Naive thymus-derived CD4-positive, alpha-beta T cell (primary cell): ENCODE data around the gene LYG2. TPM values are rescaled to one million over a fixed set of nuclear protein-coding genes. Genes with fewer than 3 reads are reported as not detected.
A peak's percentile ranks its signal among the peaks of the same experiment; 100 is the strongest.
"Not testable (repeated sequence)": the region's sequence is repeated elsewhere in the genome, so short reads cannot be mapped to it uniquely, and the experiment has no call there.

ENCODE experiments used
- ATAC-seq: fragments of 150-1000 bp; cut with Tn5 transposase; 2 replicates; pipeline ENCODE4 v1.10.0; 2021; ENCODE audit warnings: mild to moderate bottlenecking, moderate library complexity
- CTCF ChIA-PET: fragments of 350-600 bp; sonication (Branson Sonifier 250); formaldehyde crosslinking; loops from one replicate; lab custom pipeline; 2021; ENCODE audit warnings: antibody characterized with exemption; lab: Charles Lee
- POLR2A ChIA-PET: fragments of 350-600 bp; sonication (Branson Sonifier 250); formaldehyde crosslinking; loops from one replicate; lab custom pipeline; 2021; ENCODE audit warnings: antibody characterized with exemption, inconsistent platforms; lab: Charles Lee
- DNase-seq, 9 donors: peaks; one replicate each; pipeline versions ENCODE4 v3.0.0 to v3.0.0-alpha.2; 2020 to 2022; ENCODE audit warnings: mixed read lengths in 1 of 9
- H3K27ac ChIP-seq: one replicate; pipeline ENCODE4 v1.7.0; 2013; ENCODE audit warnings: mild to moderate bottlenecking, low read depth, low read length, moderate library complexity
- H3K27me3 ChIP-seq, 2 donors: one replicate each; pipeline ENCODE4 v1.7.0; 2013; ENCODE audit warnings: low read length in 2 of 2, mild to moderate bottlenecking in 2 of 2, moderate library complexity in 2 of 2; ENCODE audit not compliant: control insufficient read depth in 2 of 2, insufficient read depth in 2 of 2
- H3K36me3 ChIP-seq, 3 experiments: 1 replicate in 2 of 3; 2 replicates in 1 of 3; pipeline ENCODE4 v1.7.0; 2013; ENCODE audit warnings: low read length in 3 of 3, mild to moderate bottlenecking in 3 of 3, moderate library complexity in 1 of 3; ENCODE audit not compliant: insufficient read depth in 3 of 3, control insufficient read depth in 2 of 3
- H3K4me1 ChIP-seq, 2 donors: one replicate each; pipeline ENCODE4 v1.7.0; 2013; ENCODE audit warnings: low read length in 2 of 2, mild to moderate bottlenecking in 2 of 2, moderate library complexity in 1 of 2; ENCODE audit not compliant: control insufficient read depth in 2 of 2, insufficient read depth in 2 of 2
- H3K4me3 ChIP-seq: 2 replicates; pipeline ENCODE4 v1.7.0; 2013; ENCODE audit warnings: mild to moderate bottlenecking, low read length
- H3K9me3 ChIP-seq, 3 experiments: 1 replicate in 2 of 3; 2 replicates in 1 of 3; pipeline ENCODE4 v1.7.0; 2013; ENCODE audit warnings: low read length in 3 of 3; ENCODE audit not compliant: control insufficient read depth in 2 of 3
- H3K27ac Mint-ChIP-seq, 9 donors: one replicate each; pipeline ENCODE4 v1.8.0; 2020 to 2022; ENCODE audit warnings: mixed read lengths in 9 of 9, mild to moderate bottlenecking in 8 of 9, moderate library complexity in 5 of 9, inconsistent platforms in 2 of 9
- H3K27me3 Mint-ChIP-seq, 5 donors: one replicate each; pipeline ENCODE4 v1.8.0; 2021 to 2022; ENCODE audit warnings: mixed read lengths in 5 of 5, mild to moderate bottlenecking in 1 of 5
- H3K36me3 Mint-ChIP-seq, 5 donors: one replicate each; pipeline ENCODE4 v1.8.0; 2020 to 2022; ENCODE audit warnings: mixed read lengths in 5 of 5, mild to moderate bottlenecking in 3 of 5, inconsistent platforms in 1 of 5
- H3K4me1 Mint-ChIP-seq, 7 donors: one replicate each; pipeline ENCODE4 v1.8.0; 2020 to 2022; ENCODE audit warnings: mixed read lengths in 7 of 7, mild to moderate bottlenecking in 3 of 7, inconsistent platforms in 1 of 7
- H3K4me3 Mint-ChIP-seq, 10 donors: one replicate each; pipeline ENCODE4 v1.8.0; 2020 to 2022; ENCODE audit warnings: mild to moderate bottlenecking in 10 of 10, mixed read lengths in 10 of 10, moderate library complexity in 6 of 10, inconsistent platforms in 2 of 10
- H3K9me3 Mint-ChIP-seq, 11 donors: one replicate each; pipeline ENCODE4 v1.8.0; 2020 to 2022; ENCODE audit warnings: mixed read lengths in 11 of 11, mild to moderate bottlenecking in 4 of 11, inconsistent platforms in 1 of 11, moderate library complexity in 1 of 11
- intact Hi-C, 2 donors: fragments of 100-400 bp; cut with micrococcal nuclease; formaldehyde crosslinking; loops; one replicate each; pipeline ENCODE4 v1.15.1; 2023
- polyA plus RNA-seq, 2 donors: library from polyadenylated mRNA; unstranded; fragments of 300-500 nt; fragmentation: Illumina TruSeq; gene quantifications; one replicate each; pipeline ENCODE4 v1.2.3, GENCODE V29; 2021
- total RNA-seq, 6 experiments: library from RNA in 5 of 6; stranded (reverse) in 5 of 6; gene quantifications; 1 replicate in 5 of 6; 2 replicates in 1 of 6; pipeline ENCODE4 v1.2.3 and lab custom pipeline; 2021 to 2026

The LYG2 gene
- total and polyA plus RNA-seq, 7 experiments from 2014 or later, result not detected

GRCh38 chr2:99256677-99257076, 1.2 kb upstream of the LYG2 start:
- H3K27me3 Mint-ChIP-seq, result no peaks in the 10 kb centered on the region
- Histone ChIP-seq H3K27me3 (no peaks in the 10 kb centered on the region), H3K36me3 (no peaks in the 10 kb centered on the region), H3K27ac (no peak overlapping the region), H3K9me3 (no peaks in the 10 kb centered on the region), H3K4me1 (no peaks in the 10 kb centered on the region), H3K4me3 (no peak overlapping the region)
- H3K27ac Mint-ChIP-seq, result no peak overlapping the region
- H3K9me3 Mint-ChIP-seq, result peaks cover 0 to 7% (median 0%) of the 10 kb centered on the region in 11 donors
- peaks cover 0 to 2% (median 0%) of the 10 kb centered on the region in 7 donors for H3K4me1 Mint-ChIP-seq
- ATAC-seq (no peak), DNase-seq (no peak)
- ChIA-PET CTCF (no interaction called here), POLR2A (no interaction called here)
- no peak overlapping the region for H3K4me3 Mint-ChIP-seq
- H3K36me3 Mint-ChIP-seq, result peaks cover 0 to 14% (median 3%) of the 10 kb centered on the region in 5 donors
- intact Hi-C loops, result no loop called here

GRCh38 chr2:99249951-99250350, 5.5 kb downstream of the LYG2 start:
- Mint-ChIP-seq H3K9me3 (peaks cover 0 to 11% (median 5%) of the 10 kb centered on the region in 11 donors), H3K4me3 (no peak overlapping the region), H3K36me3 (peaks cover 0 to 26% (median 23%) of the 10 kb centered on the region in 5 donors), H3K4me1 (no peaks in the 10 kb centered on the region), H3K27me3 (no peaks in the 10 kb centered on the region), H3K27ac (no peak overlapping the region)
- Histone ChIP-seq H3K27me3 (no peaks in the 10 kb centered on the region), H3K27ac (no peak overlapping the region), H3K36me3 (no peaks in the 10 kb centered on the region), H3K9me3 (no peaks in the 10 kb centered on the region), H3K4me1 (no peaks in the 10 kb centered on the region), H3K4me3 (no peak overlapping the region)
- ChIA-PET POLR2A (no interaction called here), CTCF (no interaction called here)
- DNase-seq, result no peak
- intact Hi-C loops, result no loop called here
- ATAC-seq, result no peak

- Histone ChIP-seq H3K36me3 (no peaks in the 10 kb centered on the region), H3K9me3 (no peaks in the 10 kb centered on the region), H3K27me3 (no peaks in the 10 kb centered on the region), H3K4me1 (no peaks in the 10 kb centered on the region), H3K27ac (no peak overlapping the region), H3K4me3 (no peak overlapping the region)
- Mint-ChIP-seq H3K36me3 (peaks cover 0 to 35% (median 16%) of the 10 kb centered on the region in 5 donors), H3K27me3 (no peaks in the 10 kb centered on the region), H3K9me3 (peaks cover 0 to 10% (median 0%) of the 10 kb centered on the region in 11 donors), H3K4me3 (no peak overlapping the region), H3K4me1 (peaks cover 0 to 4% (median 0%) of the 10 kb centered on the region in 7 donors), H3K27ac (no peak overlapping the region)
- DNase-seq, result no peak
- no peak for ATAC-seq
- ChIA-PET CTCF (no interaction called here), POLR2A (no interaction called here)
- intact Hi-C loops, result no loop called here
Measured at GRCh38 chr2:99242151-99242550, 13.3 kb downstream of the LYG2 start.

GRCh38 chr2:99240431-99240830, 15.0 kb downstream of the LYG2 start:
- Histone ChIP-seq H3K4me3 (no peak overlapping the region), H3K36me3 (no peaks in the 10 kb centered on the region), H3K4me1 (no peaks in the 10 kb centered on the region), H3K27ac (no peak overlapping the region), H3K27me3 (no peaks in the 10 kb centered on the region), H3K9me3 (no peaks in the 10 kb centered on the region)
- H3K4me1 Mint-ChIP-seq, result peaks cover 0 to 4% (median 0%) of the 10 kb centered on the region in 7 donors
- no peaks in the 10 kb centered on the region for H3K27me3 Mint-ChIP-seq
- H3K27ac Mint-ChIP-seq, result no peak overlapping the region
- no peak for DNase-seq
- ATAC-seq, result no peak
- H3K36me3 Mint-ChIP-seq, result peaks cover 0 to 34% (median 4%) of the 10 kb centered on the region in 5 donors
- intact Hi-C loops, result no loop called here
- ChIA-PET CTCF (no interaction called here), POLR2A (no interaction called here)
- H3K4me3 Mint-ChIP-seq, result no peak overlapping the region
- H3K9me3 Mint-ChIP-seq, result peaks cover 0 to 2% (median 0%) of the 10 kb centered on the region in 11 donors

- POLR2A ChIA-PET, result no interaction called here
- no peak overlapping the region for H3K4me3 Mint-ChIP-seq
- no peaks in the 10 kb centered on the region for H3K9me3 ChIP-seq
Measured at GRCh38 chr2:99238599-99238998, 16.9 kb downstream of the LYG2 start.

GRCh38 chr2:99233177-99233576, 22.3 kb downstream of the LYG2 start:
- H3K27ac ChIP-seq, ATAC-seq, H3K9me3 ChIP-seq, H3K27me3 ChIP-seq, H3K36me3 ChIP-seq, H3K27ac Mint-ChIP-seq, DNase-seq, POLR2A ChIA-PET, intact Hi-C loops, CTCF ChIA-PET, H3K4me1 ChIP-seq, H3K4me3 ChIP-seq, H3K4me1 Mint-ChIP-seq, H3K4me3 Mint-ChIP-seq: not testable (repeated sequence)
- Mint-ChIP-seq H3K27me3 (peaks cover 0 to 13% (median 0%) of the 10 kb centered on the region in 5 donors), H3K9me3 (peaks cover 5 to 54% (median 23%) of the 10 kb centered on the region in 11 donors), H3K36me3 (peaks cover 2 to 19% (median 13%) of the 10 kb centered on the region in 5 donors)

More at GRCh38 chr2:99238599-99238998, 16.9 kb downstream of the LYG2 start:
- H3K36me3 ChIP-seq, result no peaks in the 10 kb centered on the region
- no peak overlapping the region for H3K27ac ChIP-seq
- H3K27ac Mint-ChIP-seq, result no peak overlapping the region
- no peaks in the 10 kb centered on the region for H3K27me3 Mint-ChIP-seq
- H3K27me3 ChIP-seq, result no peaks in the 10 kb centered on the region
- H3K4me3 ChIP-seq, result no peak overlapping the region
- CTCF ChIA-PET, result no interaction called here
- intact Hi-C loops, result no loop called here
- peaks cover 0 to 16% (median 3%) of the 10 kb centered on the region in 11 donors for H3K9me3 Mint-ChIP-seq
- H3K4me1 Mint-ChIP-seq, result peaks cover 0 to 4% (median 0%) of the 10 kb centered on the region in 7 donors
- no peaks in the 10 kb centered on the region for H3K4me1 ChIP-seq
- ATAC-seq (no peak), DNase-seq (no peak)
- peaks cover 0 to 34% (median 8%) of the 10 kb centered on the region in 5 donors for H3K36me3 Mint-ChIP-seq

- no peaks in the 10 kb centered on the region for H3K27me3 Mint-ChIP-seq
- peaks cover 0 to 53% (median 37%) of the 10 kb centered on the region in 5 donors for H3K36me3 Mint-ChIP-seq
- ATAC-seq (no peak), DNase-seq (no peak)
- no peak overlapping the region for H3K4me3 Mint-ChIP-seq
- H3K4me1 Mint-ChIP-seq, result peaks cover 0 to 5% (median 0%) of the 10 kb centered on the region in 7 donors
- H3K4me1 ChIP-seq, result no peaks in the 10 kb centered on the region
- no peaks in the 10 kb centered on the region for H3K36me3 ChIP-seq
- no peak overlapping the region for H3K27ac ChIP-seq
- H3K27me3 ChIP-seq, result no peaks in the 10 kb centered on the region
- no peak overlapping the region for H3K4me3 ChIP-seq
- intact Hi-C loops, result no loop called here
- no peaks in the 10 kb centered on the region for H3K9me3 ChIP-seq
- ChIA-PET POLR2A (no interaction called here), CTCF (no interaction called here)
- H3K27ac Mint-ChIP-seq, result peak overlapping the region in 1 of 9 donors; percentile 38
- H3K9me3 Mint-ChIP-seq, result no peaks in the 10 kb centered on the region
Measured at GRCh38 chr2:99217929-99218501, 37.5 kb downstream of the LYG2 start.
